GM11168 (cell line): ENCODE measurements around the gene MUC22.
"Not testable (repeated sequence)": the region's sequence is repeated elsewhere in the genome, so short reads cannot be mapped to it uniquely, and the experiment has no call there.

Source experiments
- in situ Hi-C: fragments of 300-500 bp; cut with MboI; formaldehyde crosslinking; loops from one replicate; pipeline ENCODE4 v1.12.0; 2022; ENCODE audit warnings: low sequenced_read_pairs; ENCODE audit not compliant: unreplicated experiment

Gene MUC22

DNA sequence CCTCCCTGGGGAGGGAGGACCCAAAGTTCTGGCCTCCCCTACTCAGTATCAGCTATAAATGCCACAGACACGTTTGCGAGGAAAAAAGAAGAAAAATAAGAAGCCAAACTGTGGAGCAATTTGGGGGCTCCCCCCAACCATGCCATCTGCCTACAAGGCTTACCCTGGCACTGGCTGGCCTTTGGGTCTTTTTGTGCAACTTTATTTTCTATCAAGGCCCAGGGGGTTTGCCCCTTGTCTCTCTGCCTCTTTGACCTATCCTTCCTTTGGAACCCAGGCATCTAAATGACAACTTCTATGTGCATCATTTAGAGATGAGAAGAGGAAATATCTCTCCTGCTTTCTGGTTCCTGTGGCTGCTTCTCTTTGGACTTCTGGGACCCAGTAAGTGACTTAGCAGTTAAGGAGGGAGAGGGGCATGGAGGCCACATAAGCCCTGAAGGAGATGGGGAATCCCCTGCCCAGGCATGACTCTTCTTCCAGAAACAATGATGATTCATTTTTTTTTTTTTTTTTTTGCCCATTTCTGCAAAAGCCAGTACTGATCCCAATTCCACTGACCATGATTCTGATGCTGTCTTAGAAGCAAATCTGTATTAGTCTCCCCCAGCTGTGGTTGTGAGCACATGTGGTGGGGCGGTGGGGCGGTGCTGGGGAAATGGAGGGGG is at the start of gene MUC22:
Gene MUC22 (plus strand): TSS at position 82 of the 668 bp plus-strand sequence. CDS start 233 bp downstream, at position 315.
- in situ Hi-C loops, result no loop called here

DNA sequence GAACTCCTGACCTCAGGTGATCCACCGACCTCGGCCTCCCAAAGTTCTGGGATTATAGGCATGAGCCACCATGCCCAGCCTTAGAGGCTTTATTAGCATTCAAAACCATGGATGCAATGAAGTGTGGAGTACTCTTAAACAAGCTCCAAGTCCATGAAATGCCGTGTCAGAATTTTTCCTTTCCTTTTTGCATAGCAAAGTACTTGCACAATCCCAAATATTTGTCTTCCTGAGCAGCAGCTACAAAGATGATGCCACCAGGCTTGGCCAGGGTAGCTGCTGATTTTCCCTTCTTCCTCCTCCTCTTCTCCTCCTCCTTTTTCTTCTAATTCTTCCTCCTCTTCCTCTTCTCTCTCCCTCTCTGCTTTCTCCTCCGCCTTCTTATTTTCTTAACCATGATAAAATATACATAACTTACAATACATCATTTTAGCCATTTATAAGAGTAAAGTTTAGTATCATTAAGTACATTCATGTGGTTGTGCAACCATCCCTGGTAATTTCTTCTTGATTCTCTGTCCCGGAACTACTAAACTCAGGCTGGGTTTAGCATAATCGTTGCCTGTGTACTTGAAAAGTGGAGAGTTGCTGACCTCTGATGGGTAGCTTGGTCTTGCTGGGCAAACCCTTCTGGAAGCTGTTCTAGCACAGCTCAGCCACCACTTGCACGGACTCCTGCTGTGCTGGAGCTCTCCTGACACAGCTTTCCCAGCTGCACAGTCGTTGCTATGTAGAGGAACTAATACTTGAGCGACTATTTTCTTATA is 49.2 kb upstream of the MUC22 start:
- in situ Hi-C loops, result no loop called here

DNA sequence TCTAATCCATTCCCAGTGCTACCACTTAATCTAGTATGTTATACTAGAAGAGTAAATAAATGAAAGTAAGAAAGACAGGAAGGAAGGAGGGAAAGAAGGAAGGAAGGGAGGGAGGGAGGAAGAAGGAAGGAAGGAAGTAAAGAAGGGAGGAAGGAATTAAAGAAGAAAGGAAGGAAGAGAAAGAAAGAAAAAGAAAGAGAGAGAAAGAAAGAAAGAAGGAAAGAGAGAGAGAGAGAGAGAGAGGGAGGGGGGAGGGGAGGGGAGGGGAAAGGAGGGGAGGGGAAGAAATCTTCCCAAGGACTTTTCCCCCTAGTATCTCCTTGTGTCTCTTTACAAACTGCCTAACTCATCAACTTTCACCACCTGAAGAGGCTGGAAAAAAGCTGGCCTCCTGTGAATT is 47.6 kb upstream of the MUC22 start:
- in situ Hi-C loops, result no loop called here

DNA sequence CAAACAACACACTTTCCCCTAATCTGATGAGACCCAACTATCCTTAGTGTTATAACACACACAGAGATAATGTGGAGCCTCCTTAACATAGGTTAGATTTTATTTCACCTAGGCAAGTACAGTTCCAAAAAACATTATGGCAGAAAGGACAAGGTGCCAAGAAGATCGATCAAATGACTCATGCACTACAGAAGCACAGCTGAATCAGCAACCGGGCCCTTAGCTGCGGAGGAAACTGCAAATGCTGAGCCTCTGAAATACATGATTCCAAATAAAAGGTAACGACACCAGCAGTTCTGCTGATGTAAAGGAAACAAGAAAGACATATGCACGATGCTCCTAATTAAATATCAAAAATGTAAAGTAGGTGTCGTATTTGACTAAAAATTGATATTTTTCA is 46.6 kb upstream of the MUC22 start:
- in situ Hi-C loops, result no loop called here

DNA sequence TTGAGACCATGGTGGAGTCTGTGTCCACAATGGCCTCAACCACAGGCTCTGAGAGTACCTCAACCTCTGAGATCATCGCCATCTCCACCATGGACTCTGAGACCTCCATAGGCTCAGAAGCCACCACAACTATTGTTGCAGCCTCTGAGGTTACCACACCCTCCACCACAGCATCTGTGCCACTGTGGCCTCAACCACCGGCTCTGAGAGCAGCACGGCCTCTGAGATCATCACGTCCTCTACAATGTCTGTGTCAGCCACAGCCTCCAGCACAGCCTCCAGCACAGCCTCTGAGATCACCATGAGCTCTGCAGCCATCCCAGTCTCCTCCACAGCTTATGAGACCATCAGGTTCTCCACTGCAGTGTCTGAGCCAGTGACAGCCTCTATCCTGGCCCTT is 46.2 kb upstream of the MUC22 start:
- in situ Hi-C loops, result no loop called here

DNA sequence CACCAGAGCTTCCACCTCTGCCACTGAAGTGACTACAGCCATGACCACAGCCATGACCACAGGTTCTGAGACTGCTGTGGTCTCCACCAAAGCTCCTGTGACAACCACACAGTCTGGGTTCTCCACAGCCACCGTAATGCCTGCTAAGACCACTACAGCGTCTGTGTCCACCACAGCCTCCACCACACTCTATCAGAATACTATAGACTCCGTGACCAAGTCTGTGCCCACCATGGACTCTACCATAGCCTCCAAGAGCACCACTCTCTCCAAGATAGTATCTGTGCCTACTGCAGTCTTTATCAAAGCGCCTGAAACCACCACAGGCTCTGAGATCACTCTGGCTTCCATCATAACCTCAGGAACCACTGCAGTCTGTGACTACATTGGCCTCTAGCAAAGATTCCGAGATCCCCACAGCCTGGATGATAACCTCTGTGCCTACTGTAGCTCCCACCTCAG is 45.1 kb upstream of the MUC22 start:
- in situ Hi-C loops, result no loop called here

DNA sequence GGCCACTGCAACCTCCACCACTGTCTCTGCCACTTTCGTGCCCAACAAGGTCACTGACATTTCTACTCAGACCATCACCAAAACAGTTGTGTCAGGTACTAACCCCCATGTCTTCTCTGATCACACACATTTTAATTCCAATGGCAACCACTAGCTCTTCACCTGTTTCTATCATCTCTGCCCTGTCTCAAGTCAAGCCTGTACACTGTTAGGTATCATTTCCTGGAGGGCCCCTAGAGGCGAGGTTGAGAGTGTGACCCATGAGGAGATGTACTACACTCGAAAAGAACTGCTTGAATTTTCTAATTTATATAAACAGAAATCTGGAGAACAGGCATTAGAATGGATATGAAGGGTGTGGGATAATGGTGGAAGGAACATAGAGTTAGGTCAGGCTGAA is 44.1 kb upstream of the MUC22 start:
- in situ Hi-C loops, result no loop called here

DNA sequence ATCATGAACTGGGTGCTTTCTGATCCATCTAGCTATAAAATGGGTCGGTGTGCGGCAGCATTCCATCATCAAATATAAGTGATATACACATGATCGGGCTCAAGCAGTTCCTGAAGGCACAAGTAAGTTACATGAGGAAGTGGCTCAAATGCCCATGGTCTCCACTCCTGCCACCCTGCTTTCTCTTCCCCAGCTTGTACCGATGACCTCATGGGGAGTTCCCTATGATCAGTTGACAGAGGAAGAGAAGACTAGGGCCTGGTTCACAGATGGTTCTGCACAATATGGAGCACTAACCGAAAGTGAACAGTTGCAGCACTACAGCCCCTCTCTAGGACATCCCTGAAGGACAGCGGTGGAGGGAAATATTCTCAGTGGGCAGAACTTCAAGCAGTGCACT is 41.1 kb upstream of the MUC22 start:
- in situ Hi-C loops, result not testable (repeated sequence)

DNA sequence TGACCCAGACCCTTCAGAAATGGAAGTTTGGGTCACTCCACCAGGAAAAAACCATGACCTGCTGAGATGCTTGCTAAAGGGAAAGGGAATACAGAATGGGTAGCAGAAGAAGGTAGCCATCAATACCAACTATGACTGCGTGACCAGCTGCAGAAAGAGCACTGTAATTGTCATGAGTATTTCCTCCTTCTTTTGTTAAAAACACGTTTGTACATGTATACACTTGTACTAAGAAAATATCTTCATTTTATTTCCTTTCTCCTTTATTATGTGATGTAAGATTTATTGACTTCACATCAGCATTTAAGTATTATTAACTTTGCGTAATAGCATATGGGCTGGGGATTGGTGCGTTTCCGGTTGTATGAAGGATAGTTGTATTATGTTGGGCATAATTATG is 39.3 kb upstream of the MUC22 start:
- in situ Hi-C loops, result no loop called here

DNA sequence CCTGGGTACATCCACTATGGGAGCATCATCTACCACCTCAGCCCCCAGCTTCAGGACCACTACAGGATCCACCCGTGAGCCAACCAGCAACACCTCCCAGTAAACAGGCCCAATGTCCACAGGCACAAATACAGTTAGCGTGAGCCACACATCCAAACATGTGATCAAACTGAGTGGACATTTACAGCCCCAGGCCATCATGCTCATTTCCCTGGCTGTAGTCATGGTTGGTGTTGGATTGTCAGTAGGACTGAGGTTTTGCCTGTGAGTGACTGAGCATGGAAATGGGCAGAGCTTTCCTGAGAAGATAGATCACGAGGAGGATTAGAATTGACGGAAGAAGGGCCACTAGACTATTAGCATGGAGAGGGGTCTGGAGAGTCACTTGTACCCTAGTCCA is 37.5 kb upstream of the MUC22 start:
- in situ Hi-C loops, result no loop called here

DNA sequence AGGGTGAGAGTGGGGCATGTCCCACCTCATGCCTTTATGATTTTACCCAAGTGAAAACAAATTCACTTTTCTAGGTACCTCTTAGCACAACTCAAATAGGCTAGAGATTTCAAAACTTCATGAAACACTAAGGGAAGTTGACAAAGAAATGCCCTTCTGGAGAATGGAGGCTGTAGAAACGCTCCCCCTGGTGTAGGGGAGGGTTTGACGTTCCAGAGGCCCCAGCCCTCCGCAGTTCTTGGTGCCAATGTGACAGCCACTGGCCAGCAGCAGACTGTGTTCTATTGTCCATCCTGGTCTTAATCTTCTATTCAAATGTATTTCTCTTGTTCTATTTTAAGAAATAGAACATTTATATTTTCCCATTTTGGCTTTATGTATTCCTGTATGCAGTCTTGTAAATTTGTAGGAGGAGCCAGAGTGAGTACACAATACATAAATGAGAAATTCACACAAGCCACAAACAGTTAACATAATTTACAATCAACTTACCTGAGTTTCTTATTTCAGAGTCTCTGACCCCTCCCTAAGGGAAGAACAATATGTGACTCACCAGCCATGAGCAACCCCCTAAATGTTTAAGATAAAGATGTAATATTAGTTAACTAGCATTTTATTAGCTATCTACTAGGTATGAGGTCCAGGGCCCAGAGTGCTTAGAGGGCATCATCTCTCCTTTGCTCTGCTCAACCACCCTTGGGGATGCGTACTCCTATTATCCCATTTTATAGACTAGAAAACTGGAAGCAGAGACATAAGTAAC is 35.6 kb upstream of the MUC22 start:
- in situ Hi-C loops, result no loop called here

DNA sequence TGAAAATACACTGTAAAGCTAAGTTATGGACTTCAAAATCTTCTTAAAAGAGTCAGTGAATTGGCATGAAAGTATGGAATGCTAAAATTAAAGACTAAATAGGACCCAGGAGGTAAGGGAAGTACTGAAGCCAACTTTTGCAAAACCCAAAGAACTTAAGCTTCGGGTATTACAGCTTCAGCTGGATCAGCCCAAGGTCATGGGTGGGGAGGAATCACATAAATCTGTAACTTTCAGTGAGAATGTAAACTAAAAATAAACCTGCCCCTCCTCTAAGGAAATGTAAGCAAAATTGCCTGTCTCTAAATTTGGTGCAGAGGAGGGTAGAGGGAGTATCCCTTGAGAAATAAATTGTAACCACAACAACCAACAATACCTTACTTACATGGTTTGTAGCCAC is 31.1 kb upstream of the MUC22 start:
- in situ Hi-C loops, result no loop called here

DNA sequence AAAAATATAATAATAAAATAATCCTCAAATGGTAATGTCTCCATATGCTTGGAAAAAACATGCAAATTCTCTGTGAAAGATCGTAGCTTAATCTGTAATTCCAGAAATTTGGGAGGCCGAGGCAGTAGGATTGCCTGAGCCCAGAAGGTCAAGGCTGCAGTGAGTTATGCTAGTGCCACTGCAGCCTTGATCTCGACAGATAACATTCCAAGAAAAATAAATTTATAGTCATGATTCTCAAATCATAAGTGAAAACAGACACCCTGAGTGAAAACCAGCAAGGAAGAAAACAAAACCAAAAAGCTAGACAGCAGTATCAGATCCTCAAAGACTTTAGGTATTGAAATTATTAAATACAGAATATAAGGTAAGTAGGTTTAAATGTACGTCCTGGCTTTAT is 30.6 kb upstream of the MUC22 start:
- in situ Hi-C loops, result no loop called here

DNA sequence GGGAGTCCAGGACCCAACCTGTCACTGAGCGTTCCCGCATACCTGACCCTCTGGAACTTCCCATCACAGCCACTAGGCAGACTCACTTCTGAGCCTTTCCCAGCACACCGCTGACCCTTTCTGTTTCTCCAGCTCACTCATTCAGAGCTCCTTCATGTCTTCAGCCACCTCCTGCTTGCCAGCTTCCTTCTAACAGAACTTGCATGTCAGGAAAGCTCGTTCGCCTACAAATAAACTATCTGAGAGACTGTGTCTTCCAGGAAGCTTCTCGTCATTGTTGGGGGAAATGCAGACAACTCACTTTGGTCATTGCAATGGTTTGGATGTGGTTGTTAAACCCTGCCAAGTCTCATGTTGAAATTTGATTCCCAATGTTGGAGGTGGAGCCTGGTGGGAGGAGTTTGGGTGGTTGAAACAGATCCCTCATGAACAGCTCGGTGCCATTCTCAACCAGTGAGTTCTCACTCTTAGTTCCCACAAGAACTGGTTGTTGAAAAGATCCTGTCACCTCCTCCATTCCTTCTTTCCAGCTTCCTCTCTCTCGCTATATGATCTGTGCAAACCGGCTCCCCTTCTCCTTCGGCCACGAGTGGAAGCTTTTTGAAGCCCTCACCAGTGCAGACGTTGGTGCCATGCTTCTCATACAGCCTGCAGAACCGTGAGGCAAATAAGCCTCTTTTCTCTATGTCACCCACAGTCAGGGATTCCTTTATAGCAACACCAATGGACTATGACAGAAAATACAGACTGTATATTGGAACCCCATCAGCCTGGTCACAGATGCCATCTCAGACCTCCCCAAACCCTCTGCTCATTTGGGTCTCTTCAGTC is 28.1 kb upstream of the MUC22 start:
- in situ Hi-C loops, result no loop called here

DNA sequence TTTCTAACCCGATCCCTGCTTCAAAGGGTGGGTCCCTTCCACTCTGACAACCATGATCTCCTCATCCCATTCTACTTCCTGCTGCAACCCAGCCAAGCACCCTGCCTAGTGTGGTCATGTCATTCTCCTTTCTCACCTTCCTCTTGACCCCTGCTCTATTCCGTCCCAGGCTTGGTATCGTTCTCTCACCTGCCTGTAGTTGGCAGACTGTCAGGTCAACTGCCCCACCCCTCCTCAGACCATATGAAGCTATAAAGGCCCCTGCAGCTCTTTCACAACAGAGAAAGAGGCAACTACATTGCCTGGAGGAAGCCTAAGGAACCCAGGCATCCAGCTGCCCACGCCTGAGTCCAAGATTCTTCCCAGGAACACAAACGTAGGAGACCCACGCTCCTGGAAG is 26.8 kb upstream of the MUC22 start, which contains the start of gene MUC21:
Gene MUC21 (plus strand): TSS at position 280 of the 400 bp plus-strand sequence. CDS start 241 bp downstream, outside the sequence.
- in situ Hi-C loops, result no loop called here

DNA sequence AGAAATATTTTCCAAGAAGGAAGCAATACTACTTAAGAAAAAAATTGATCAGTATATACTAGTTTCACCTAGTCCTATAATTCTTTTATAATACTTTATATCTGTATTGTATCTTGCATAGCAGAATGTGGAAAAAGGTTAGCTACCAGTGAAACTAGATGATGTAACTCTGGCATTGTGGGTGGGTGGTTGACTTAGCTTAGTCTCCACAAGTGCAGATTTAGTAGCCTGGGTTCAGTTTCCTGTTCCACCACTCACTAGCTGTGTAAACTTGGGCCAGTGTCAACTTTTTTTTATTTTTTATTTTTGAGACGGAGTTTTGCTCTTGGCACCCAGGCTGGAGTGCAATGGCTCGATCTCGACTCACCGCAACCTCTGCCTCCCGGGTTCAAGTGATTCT is 24.8 kb upstream of the MUC22 start:
- in situ Hi-C loops, result no loop called here

DNA sequence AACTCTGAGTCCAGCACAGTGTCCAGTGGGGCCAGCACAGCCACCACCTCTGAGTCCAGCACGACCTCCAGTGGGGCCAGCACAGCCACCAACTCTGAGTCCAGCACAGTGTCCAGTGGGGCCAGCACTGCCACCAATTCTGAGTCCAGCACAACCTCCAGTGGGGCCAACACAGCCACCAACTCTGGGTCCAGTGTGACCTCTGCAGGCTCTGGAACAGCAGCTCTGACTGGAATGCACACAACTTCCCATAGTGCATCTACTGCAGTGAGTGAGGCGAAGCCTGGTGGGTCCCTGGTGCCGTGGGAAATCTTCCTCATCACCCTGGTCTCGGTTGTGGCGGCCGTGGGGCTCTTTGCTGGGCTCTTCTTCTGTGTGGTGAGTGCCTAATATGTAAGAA is 23.0 kb upstream of the MUC22 start:
- in situ Hi-C loops, result no loop called here

DNA sequence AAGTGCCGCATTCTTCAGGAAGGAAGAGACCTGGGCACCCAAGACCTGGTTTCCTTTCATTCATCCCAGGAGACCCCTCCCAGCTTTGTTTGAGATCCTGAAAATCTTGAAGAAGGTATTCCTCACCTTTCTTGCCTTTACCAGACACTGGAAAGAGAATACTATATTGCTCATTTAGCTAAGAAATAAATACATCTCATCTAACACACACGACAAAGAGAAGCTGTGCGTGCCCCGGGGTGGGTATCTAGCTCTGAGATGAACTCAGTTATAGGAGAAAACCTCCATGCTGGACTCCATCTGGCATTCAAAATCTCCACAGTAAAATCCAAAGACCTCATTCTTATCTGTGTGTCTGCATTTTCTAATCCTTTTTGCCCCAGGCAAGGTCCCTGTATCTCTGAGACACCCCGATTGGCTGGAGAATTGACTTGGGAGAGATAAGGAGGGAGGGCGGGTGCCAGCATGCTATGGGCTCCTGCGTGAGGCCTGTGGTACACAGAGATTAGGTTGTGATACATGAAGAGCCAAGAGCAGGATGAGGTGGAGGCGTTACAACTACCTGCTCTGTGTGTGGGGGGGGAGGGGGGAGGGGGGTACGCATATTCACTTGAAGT is 22.0 kb upstream of the MUC22 start:
- in situ Hi-C loops, result no loop called here

DNA sequence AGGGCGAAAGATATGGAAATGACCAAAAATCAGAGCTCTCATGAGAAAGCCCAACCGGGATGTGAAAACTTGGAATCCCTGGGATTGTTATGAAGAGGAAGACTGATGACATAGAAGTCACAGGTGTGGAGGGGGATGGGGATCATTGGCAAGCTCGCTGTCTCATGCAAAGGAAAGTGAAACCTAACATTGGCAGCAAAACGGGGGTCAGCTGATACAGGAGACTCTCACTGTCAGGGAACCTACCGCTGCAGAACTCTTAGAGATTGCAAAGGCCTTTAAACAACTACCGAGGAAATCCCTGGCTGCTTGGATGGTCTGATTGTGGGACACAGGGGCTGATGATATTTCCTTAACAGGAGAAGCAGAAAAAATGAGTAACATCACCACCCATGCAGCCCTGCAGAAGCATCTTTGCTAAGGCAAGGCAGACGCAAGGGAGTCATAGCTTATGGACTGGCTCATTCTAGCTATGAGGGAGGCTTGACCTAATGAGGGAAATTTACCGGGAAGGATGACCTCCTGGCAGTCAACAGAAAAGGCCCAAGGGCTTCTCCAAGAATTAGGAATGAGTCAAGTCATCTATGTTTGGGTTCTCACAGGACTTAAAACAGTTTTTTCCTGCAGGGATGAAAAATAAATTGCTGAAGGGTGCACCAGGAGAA is 19.7 kb upstream of the MUC22 start:
- in situ Hi-C loops, result no loop called here
